GM12878 (cell line): ENCODE measurements around the gene ATXN7L1. TPM values are rescaled to one million over a fixed set of nuclear protein-coding genes. Genes with fewer than 3 reads are reported as not detected.

Experiments used
- ATAC-seq: fragments of 200-7000 bp; cut with Tn5 transposase; 3 replicates; pipeline ENCODE4 v1.9.1; 2020; ENCODE audit warnings: mild to moderate bottlenecking, moderate library complexity
- BruUV-seq: library from RNA; stranded (reverse); fragments of 400-500 nt; replicated peaks from 2 replicates; lab custom pipeline; 2021; lab: Mats Ljungman, UMichigan
- CTCF ChIA-PET: fragments of 300-600 bp; sonication (Branson Sonifier 250); formaldehyde crosslinking; extraction: SDS; loops from one replicate; lab custom pipeline; 2021; ENCODE audit warnings: inconsistent platforms; lab: Yijun Ruan, JAX
- POLR2A ChIA-PET: fragments of 350-600 bp; formaldehyde crosslinking; extraction: SDS; loops from one replicate; lab custom pipeline; 2021; ENCODE audit warnings: inconsistent platforms; lab: Charles Lee
- RAD21 ChIA-PET: fragments of 300-600 bp; sonication (Branson Sonifier 250); formaldehyde crosslinking; loops from one replicate; lab custom pipeline; 2023; ENCODE audit warnings: antibody characterized with exemption; ENCODE audit not compliant: unreplicated experiment; lab: Charles Lee
- SMC1A ChIA-PET: fragments of 300-600 bp; sonication (Branson Sonifier 250); formaldehyde crosslinking; loops from one replicate; lab custom pipeline; 2023; ENCODE audit not compliant: unreplicated experiment, uncharacterized antibody; lab: Charles Lee
- DNase-seq: peaks from one replicate; pipeline ENCODE4 v3.0.0-alpha.2; 2011; ENCODE audit warnings: low read depth, low spot score
- FAIRE-seq: peaks from 3 replicates; lab custom pipeline; 2011; peaks lifted over from hg19 to GRCh38; lab: Jason Lieb, UNC
- H2AFZ ChIP-seq: 2 replicates; pipeline ENCODE4 v1.6.0; 2011; ENCODE audit warnings: low read depth, low read length, control low read depth; ENCODE audit not compliant: control insufficient read depth
- H3K27ac ChIP-seq: 2 replicates; pipeline ENCODE4 v1.5.1; 2011; ENCODE audit warnings: control low read depth; ENCODE audit not compliant: control insufficient read depth, insufficient read depth
- H3K27me3 ChIP-seq, 2 experiments: replicated peaks in 1 of 2; 2 replicates each; pipeline versions ENCODE4 v1.6.0 to v1.6.1; 2011; ENCODE audit warnings: low read length in 1 of 2; ENCODE audit not compliant: control insufficient read depth in 2 of 2, insufficient read depth in 2 of 2
- H3K36me3 ChIP-seq, 2 experiments: 2 replicates each; pipeline ENCODE4 v1.5.1; 2011; ENCODE audit warnings: low read length in 1 of 2; ENCODE audit not compliant: control insufficient read depth in 2 of 2, insufficient read depth in 2 of 2
- H3K4me1 ChIP-seq: 2 replicates; pipeline ENCODE4 v1.6.1; 2011; ENCODE audit warnings: mild to moderate bottlenecking, low read length, moderate library complexity, mixed read lengths; ENCODE audit not compliant: control insufficient read depth, insufficient read depth
- H3K4me2 ChIP-seq: 2 replicates; pipeline ENCODE4 v1.6.0; 2011; ENCODE audit warnings: control low read depth; ENCODE audit not compliant: control insufficient read depth, insufficient read depth
- H3K4me3 ChIP-seq: fragments of 200-600 bp; sonication (generic); 2 replicates; pipeline ENCODE4 v1.5.1; 2016
- H3K79me2 ChIP-seq: 2 replicates; pipeline ENCODE4 v1.6.0; 2011; ENCODE audit warnings: low read length; ENCODE audit not compliant: control insufficient read depth, insufficient read depth
- H3K9ac ChIP-seq: 2 replicates; pipeline ENCODE4 v1.8.0; 2011; ENCODE audit warnings: low read length, control low read depth, mixed read lengths; ENCODE audit not compliant: control insufficient read depth, insufficient read depth
- H3K9me3 ChIP-seq: replicated peaks from 3 replicates; pipeline ENCODE4 v1.5.1; 2011; ENCODE audit warnings: mild to moderate bottlenecking, low read length; ENCODE audit not compliant: control insufficient read depth, insufficient read depth
- H4K20me1 ChIP-seq: 2 replicates; pipeline ENCODE4 v1.6.0; 2011; ENCODE audit not compliant: control insufficient read depth, insufficient read depth
- HDAC6 ChIP-seq: fragments of 200-600 bp; sonication (generic); IDR thresholded peaks from one replicate; pipeline ENCODE4 v1.8.0; 2017; ENCODE audit warnings: antibody characterized with exemption; ENCODE audit not compliant: unreplicated experiment
- MYC ChIP-seq: IDR thresholded peaks from 2 replicates; pipeline ENCODE4 v1.6.1; 2011; ENCODE audit warnings: mild to moderate bottlenecking, low read length, moderate library complexity, inconsistent platforms; ENCODE audit not compliant: insufficient read depth, insufficient replicate concordance, insufficient read length, severe bottlenecking
- RELA ChIP-seq: fragments of 450-650 bp; IDR thresholded peaks from 2 replicates; pipeline ENCODE4 v1.8.0; 2014; ENCODE audit warnings: borderline replicate concordance; ENCODE audit not compliant: partially characterized antibody
- SPI1 ChIP-seq: IDR thresholded peaks from 2 replicates; pipeline ENCODE4 v1.6.1; 2011; ENCODE audit warnings: low read depth, mild to moderate bottlenecking, low read length, moderate library complexity, borderline replicate concordance; ENCODE audit not compliant: insufficient read depth
- TAF1 ChIP-seq: IDR thresholded peaks from 2 replicates; pipeline ENCODE4 v1.6.1; 2011; ENCODE audit warnings: mild to moderate bottlenecking, low read depth, low read length, borderline replicate concordance
- WGBS: methylation state at CpG from one replicate; pipeline ENCODE4 v1.1.6; 2016; ENCODE audit warnings: low lambda C conversion rate; ENCODE audit not compliant: insufficient replicate concordance, insufficient coverage; ENCODE audit errors: missing lambda C conversion rate; 5-methylcytosine and 5-hydroxymethylcytosine counted together
- in situ Hi-C: fragments of 300-500 bp; cut with MboI; formaldehyde crosslinking; loops from 9 replicates; pipeline ENCODE4 v1.14.3; 2018; ENCODE audit warnings: mixed read lengths
- intact Hi-C: fragments of 100-400 bp; cut with micrococcal nuclease; formaldehyde crosslinking; loops from one replicate; pipeline ENCODE4 v1.14.2; 2022; ENCODE audit not compliant: unreplicated experiment
- polyA plus RNA-seq, 11 experiments: library from polyadenylated mRNA; depleted of rRNA in 4 of 11; unstranded in 6 of 11; stranded (reverse) in 5 of 11; fragments of >200 nt; fragmentation: Nextera tagmentation in 4 of 11; fragmentation: Illumina TruSeq in 1 of 11; extraction: Ambion mirVana in 4 of 11; extraction: Trizol in 1 of 11; gene quantifications; 1 replicate in 1 of 11; 2 replicates in 10 of 11; pipeline versions ENCODE4 v1.2.1 to v1.2.3, GENCODE V29; 2011 to 2016; ENCODE audit warnings: inconsistent platforms in 2 of 11, missing spikeins in 2 of 11, low read depth in 1 of 11
- total RNA-seq, 4 experiments: library from RNA; depleted of rRNA in 3 of 4; stranded (reverse); fragments of >200 nt in 3 of 4; fragmentation: Illumina TruSeq in 1 of 4; extraction: Trizol in 1 of 4; gene quantifications; 2 replicates each; pipeline versions ENCODE4 v1.2.1 to v1.2.3, GENCODE V29; 2013 to 2021
- TF ChIP-seq, protein P1 (sequence below): fragments of 450-650 bp; conservative IDR thresholded peaks from 2 replicates; pipeline ENCODE4 v1.6.1; 2017; ENCODE audit warnings: mild to moderate bottlenecking, moderate library complexity

ATXN7L1 gene
- total and polyA plus RNA-seq, 10 of the 15 experiments (the other 5 are each of a cell fraction or from before 2014, with no cell fraction given), result 0.40 to 2.9 (median 1.2) TPM

DNA sequence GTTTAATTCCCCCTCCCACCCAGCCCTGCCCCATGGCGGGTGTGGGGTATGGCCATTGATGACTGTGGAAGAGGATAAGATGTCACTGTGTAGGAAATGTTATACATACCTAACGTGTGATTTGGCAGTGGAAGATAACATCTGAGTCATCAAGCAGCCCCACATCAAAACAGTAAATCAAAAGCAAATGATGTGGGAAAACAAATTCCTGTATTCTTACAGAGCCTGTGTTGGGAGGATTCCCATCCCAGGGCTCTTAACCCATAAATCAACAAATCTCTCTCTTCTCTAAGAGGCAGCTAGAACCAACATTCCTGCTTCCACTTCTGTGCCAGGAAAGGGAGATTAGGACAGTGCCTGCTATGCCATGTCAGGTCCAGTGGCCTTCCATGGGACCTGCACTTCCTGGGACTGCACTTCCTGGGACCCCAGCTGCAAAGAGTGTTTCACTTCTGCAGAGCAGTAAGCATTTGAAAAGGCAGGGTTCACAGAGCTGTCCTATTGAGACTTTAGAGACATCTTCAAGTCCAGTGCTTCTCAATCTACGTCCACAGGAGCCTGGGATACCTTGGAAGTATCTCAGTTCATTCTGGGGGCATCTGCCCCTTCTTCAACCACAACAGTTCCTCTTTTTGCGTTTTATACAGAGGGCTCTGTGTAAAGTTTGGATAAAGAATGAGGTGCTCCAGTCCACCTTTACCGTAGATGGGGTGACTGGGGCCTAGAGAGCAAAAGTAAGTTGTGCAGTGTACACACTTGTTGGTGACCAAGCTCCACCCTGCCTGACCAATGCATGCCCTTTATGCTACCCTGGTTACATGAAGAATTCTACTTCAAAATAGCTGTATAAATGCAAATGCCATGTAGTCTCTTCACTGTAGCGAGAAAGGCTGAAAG lies 45.7 kb downstream of the ATXN7L1 start:
- Histone ChIP-seq H2AFZ (no peak overlapping the region), H3K4me2 (no peak overlapping the region), H3K27me3 (peaks cover 2 to 4% of the 10 kb centered on the region in 2 experiments; a peak in 3 of 4 replicates), H4K20me1 (no peaks in the 10 kb centered on the region), H3K9ac (no peak overlapping the region), H3K27ac (no peak overlapping the region), H3K36me3 (no peaks in the 10 kb centered on the region), H3K79me2 (no peaks in the 10 kb centered on the region), H3K4me3 (no peak overlapping the region), H3K4me1 (no peaks in the 10 kb centered on the region; the same call in 1 of the 2 replicates), H3K9me3 (no peaks in the 10 kb centered on the region)
- ChIA-PET SMC1A (interaction anchor here (0.6 to 2.1 kb wide), 4 partner anchors 8 to 100 kb away, joined by 3 to 12 read pairs (median 5); no protein-coding TSS in a partner anchor), RAD21 (interaction anchor here (1.1 to 1.2 kb wide), 2 partner anchors 15 kb away, joined by 3 read pairs; no protein-coding TSS in a partner anchor), CTCF (interaction anchor here (2.1 kb wide), 1 partner anchor 15 kb away, joined by 7 read pairs; no protein-coding TSS in a partner anchor), POLR2A (interaction anchor here (0.6 kb wide), 1 partner anchor 23 kb away, joined by 4 read pairs; no protein-coding TSS in a partner anchor)
- no TSS peak for BruUV-seq
- DNase-seq (no peak), ATAC-seq (no peak), FAIRE-seq (no peak)
- 47% methylated on average over 6 of the region's 6 CpGs for WGBS
- in situ Hi-C loops (no loop called here), intact Hi-C loops (no loop called here)
- TF ChIP-seq TAF1 (no peak), SPI1 (peak; percentile 20; the same call in 1 of the 2 replicates)

DNA sequence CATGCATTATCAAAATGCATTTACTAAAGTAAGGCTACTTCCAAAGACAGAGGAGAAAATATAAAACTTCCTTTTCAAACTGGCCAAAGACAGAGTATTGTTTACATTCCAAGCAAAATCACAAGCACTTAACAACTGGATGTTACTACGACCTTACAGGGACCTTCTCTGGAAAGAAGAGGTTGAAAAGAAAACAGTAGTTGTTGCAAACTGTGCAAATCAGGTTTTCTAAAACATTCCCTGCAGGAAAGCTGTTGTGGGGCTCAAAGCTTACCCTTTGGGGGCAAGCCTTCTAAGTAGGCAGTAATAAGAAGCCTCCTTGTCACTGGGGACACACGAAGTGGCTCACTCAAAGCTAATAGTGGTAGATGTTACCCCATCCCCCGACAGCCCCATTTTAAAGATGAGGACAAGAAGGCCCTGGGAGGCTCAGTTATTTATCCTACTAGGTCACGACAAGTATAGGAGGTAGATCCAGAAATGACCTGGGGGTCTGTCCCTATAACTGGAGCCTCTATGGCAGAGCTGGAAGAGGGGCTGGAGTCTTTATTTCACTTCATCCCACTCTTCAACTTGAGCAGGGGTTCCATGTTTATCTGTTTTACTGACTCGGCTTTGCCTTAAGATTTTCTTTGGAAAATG lies 46.6 kb downstream of the ATXN7L1 start:
- WGBS, result 30% methylated on average over 5 of the region's 5 CpGs
- DNase-seq, result no peak
- intact Hi-C loops (no loop called here), in situ Hi-C loops (no loop called here)
- ChIA-PET POLR2A (no interaction called here), RAD21 (interaction anchor here (1.2 kb wide), 1 partner anchor 15 kb away, joined by 3 read pairs; no protein-coding TSS in a partner anchor), SMC1A (interaction anchor here (0.6 to 1.9 kb wide), 2 partner anchors 14 to 99 kb away, joined by 3 to 12 read pairs; no protein-coding TSS in a partner anchor), CTCF (interaction anchor here (1.2 to 1.6 kb wide), 2 partner anchors 66 to 69 kb away, joined by 3 to 7 read pairs; no protein-coding TSS in a partner anchor)
- Histone ChIP-seq H3K27ac (no peak overlapping the region), H3K79me2 (no peaks in the 10 kb centered on the region), H3K9me3 (no peaks in the 10 kb centered on the region), H3K27me3 (peaks cover 2 to 4% of the 10 kb centered on the region in 2 experiments; a peak in 3 of 4 replicates), H3K4me1 (no peaks in the 10 kb centered on the region; the same call in 1 of the 2 replicates), H4K20me1 (no peaks in the 10 kb centered on the region), H3K4me2 (no peak overlapping the region), H3K4me3 (no peak overlapping the region), H3K9ac (no peak overlapping the region), H2AFZ (no peak overlapping the region), H3K36me3 (no peaks in the 10 kb centered on the region)
- no TSS peak for BruUV-seq
- FAIRE-seq, result no peak
- ATAC-seq, result no peak
- no peak for TF ChIP-seq RELA
- no peak for TF ChIP-seq MYC
- TF ChIP-seq, protein P1, sequence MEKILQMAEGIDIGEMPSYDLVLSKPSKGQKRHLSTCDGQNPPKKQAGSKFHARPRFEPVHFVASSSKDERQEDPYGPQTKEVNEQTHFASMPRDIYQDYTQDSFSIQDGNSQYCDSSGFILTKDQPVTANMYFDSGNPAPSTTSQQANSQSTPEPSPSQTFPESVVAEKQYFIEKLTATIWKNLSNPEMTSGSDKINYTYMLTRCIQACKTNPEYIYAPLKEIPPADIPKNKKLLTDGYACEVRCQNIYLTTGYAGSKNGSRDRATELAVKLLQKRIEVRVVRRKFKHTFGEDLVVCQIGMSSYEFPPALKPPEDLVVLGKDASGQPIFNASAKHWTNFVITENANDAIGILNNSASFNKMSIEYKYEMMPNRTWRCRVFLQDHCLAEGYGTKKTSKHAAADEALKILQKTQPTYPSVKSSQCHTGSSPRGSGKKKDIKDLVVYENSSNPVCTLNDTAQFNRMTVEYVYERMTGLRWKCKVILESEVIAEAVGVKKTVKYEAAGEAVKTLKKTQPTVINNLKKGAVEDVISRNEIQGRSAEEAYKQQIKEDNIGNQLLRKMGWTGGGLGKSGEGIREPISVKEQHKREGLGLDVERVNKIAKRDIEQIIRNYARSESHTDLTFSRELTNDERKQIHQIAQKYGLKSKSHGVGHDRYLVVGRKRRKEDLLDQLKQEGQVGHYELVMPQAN, result no peak
- TF ChIP-seq HDAC6, result no peak
